HG03342 (cell line): Measurements from ENCODE around the gene C8A.

Experiments used
- ATAC-seq: cut with Tn5 transposase; IDR thresholded peaks from one replicate; pipeline ENCODE4 v1.9.1; 2021; ENCODE audit warnings: mild to moderate bottlenecking, moderate library complexity; ENCODE audit not compliant: unreplicated experiment

The C8A gene

DNA sequence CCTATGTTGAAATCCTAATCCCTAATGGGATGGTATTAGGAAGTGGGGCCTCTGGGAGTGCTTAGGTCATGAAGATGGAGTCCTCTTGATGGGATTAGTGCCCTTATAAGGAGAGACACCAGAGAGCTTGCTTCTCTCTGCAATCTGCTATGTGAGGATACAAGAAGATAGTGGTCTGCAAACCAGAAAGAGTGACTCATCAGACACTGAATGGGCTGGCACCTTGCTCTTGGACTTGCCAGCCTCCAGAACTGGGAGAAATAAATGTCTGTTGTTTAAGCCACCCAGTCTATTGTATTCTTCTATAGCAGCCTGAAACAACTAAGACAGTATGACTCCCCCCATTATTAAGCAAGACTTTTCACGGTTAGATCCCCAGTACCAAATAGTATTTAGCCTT, 67.9 kb downstream of the C8A start:
- no peak for ATAC-seq

GRCh38 chr1:56923201-56923600, 68.6 kb downstream of the C8A start:
- ATAC-seq: no peak

DNA sequence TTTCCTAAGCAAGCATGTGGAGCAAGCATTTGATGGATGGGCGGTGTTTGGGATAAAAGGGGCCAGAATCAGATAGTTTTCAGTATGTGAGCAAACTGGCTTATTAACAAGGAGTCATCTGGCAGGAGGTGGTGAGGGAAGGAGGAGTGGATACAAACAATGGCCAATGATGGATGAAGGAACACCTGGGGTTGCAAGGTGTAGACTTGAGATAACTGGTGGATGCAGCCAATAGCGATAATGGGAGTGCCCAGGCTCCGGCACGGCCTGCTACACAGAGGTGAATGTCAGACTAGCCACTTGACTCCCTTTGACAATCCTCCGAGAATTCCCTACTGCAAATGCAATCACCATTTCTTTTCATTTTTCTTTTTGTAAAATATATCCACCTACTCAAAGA, 69.5 kb downstream of the C8A start:
- ATAC-seq: no peak

GRCh38 chr1:56925193-56925592, 70.6 kb downstream of the C8A start:
- ATAC-seq: no peak

GRCh38 chr1:56927171-56927570, 72.6 kb downstream of the C8A start:
- no peak for ATAC-seq

GRCh38 chr1:56927986-56928385, 73.4 kb downstream of the C8A start:
- ATAC-seq: no peak

- ATAC-seq: no peak
Observed at GRCh38 chr1:56929492-56929891, 74.9 kb downstream of the C8A start.

DNA sequence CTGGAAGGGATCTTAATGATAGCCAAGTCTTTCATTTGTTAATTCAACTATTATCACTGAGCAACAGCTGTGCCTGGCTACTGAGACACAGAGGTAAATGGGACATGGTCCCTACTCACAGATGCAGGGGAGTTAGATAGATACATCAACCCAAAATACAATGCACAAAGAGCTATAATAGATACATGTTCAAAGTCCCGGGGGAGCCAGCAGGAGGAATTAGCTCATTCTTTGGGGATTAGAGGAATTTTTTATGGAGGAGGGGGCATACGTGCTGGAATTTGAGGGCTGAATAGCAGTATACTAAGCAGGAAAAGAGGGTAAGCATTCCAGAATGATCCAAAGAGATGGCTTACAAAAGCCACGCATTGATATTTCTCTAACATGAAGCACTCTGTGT, 76.6 kb downstream of the C8A start:
- ATAC-seq: no peak

- ATAC-seq: no peak
Observed at GRCh38 chr1:56931686-56932085, 77.1 kb downstream of the C8A start.

DNA sequence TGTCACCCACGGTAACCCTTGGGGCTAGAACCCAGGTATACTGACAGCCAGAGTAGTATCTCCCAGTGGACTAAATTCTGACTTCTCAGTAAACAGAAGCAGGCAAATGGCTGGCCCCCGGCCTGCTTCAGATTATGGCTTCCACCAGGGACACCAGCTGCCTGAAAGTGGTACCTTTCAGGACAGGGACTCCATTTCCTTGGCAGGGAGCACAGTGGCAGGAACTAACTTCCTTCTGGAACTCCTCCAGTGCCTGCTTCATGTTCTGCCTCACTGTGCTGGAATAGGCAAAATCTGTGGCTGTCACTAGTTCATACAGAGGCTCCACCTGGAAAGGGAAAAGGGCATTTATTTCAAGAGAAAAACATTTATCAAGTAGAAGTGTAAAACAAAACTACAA, 78.6 kb downstream of the C8A start:
- ATAC-seq: no peak

- no peak for ATAC-seq
Observed at GRCh38 chr1:56933606-56934005, 79.0 kb downstream of the C8A start.

DNA sequence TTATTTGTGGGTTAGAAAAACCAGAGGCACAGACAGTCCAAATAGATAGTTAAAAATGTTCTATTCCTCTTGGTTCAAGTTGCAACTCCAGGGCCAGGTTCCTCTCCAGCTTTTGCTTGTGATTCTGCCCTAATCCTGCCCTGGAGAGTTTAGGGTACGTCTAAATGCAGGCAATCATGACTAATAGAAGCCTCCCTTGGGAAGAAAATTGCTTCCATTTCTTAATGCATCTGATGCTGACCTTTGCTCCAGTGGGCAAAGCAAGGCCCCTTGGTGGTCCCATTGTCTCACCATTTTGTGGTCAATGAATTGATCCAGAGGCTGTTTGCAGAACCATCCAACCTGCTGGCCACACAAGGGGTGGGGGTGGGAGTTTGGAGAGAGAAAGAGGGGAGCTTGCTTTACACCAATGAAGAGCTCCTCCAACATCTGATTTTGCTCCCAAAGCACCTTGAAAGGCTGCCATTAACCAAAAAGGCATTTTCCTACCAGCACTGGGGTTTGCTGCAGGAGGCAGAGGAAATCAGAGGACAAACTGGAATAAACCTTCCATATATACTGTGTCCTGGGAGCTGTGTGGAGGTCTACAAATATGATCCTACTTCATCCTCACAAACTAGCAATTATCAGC, 79.9 kb downstream of the C8A start:
- ATAC-seq: no peak

DNA sequence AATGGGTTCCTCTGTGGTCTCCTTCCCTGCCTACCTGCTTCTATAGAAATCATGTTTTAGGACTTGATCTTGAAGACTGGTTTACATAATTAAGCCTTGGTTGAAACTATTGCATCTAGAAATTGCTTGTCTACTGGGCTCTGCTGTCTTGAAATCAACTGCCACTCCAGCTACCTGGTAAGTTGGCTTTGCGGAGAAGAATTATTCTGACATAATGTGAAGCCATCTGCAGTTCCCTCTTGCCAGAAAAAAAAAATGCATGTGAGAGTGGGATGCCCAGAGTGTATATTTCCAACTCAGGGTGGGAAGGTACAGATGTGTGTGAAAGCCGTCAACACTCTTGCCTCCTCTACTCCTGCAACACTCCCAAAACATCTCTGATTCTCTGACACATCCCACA, 84.0 kb downstream of the C8A start:
- no peak for ATAC-seq

DNA sequence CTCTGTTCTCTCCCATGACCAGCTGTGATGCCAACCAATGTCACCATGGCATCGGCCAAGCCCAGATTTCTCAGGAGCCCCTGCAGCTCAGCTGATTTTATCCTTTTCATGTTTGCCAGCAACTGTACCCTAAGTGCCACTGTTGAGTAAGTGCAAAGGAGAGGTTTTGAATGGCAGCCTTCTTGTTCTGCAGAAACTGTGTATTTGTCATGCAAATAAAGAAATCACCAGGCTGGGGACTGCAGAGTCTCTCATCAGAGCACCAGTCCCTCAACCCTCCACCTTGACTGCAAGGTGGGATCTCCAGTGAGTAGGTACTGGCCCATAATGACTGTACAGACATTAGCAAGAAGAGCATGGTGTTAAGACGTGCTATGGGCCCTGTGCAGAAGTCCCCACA, 84.6 kb downstream of the C8A start:
- no peak for ATAC-seq

- no peak for ATAC-seq
Observed at GRCh38 chr1:56940039-56940438, 85.4 kb downstream of the C8A start.

DNA sequence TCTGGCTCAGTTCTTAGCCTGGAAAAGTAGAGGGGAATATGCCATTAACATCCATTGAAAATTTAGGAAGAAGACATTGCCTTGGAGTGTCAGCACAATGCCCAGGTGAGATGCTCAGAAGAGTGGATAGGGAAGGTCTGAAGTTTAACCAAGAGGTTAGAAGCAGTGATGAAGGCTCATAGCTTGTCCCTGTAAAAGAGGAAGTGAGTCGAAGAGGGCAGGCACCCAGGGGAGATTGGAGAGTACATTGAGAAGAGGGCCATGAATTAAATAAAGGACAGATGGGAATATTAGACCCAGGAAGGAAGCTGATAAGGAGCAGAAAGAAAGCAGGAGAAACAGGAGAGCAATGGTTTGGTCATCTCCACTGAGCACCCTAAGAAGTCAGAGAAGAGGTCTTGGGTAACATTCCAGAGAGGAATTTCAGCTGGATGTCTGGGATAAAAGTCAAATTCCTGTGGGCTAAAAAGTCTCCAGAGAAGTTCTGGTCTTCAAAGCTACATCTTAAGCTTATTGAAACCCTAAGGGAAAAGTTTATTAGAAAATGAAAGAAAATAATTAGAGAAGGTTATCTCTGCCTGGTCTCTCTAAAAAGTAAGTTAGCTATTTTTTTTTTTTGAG, 93.9 kb downstream of the C8A start:
- ATAC-seq: no peak

GRCh38 chr1:56952501-56952900, 97.9 kb downstream of the C8A start:
- no peak for ATAC-seq

DNA sequence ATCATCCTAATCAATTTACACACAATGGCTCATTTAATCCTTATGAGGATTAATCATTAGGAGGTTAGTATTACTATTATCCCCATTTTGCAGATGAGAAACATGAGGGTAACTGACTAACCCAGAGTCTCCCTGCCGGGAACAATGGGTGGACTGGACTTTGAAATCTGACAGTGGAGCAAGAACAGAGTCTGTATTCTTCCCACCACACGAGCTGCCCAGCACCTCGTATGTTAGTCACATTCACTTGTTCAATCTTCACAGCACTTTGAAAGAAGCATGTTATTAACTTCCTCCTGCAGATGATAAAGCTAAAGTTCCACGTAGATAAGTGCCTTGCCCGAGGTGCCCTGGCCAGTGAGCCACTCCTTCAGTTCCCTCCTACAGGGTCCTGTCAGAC, 98.8 kb downstream of the C8A start:
- ATAC-seq: no peak

GRCh38 chr1:56954664-56955063, 100.1 kb downstream of the C8A start:
- ATAC-seq: no peak

GRCh38 chr1:56957931-56958330, 103.3 kb downstream of the C8A start:
- ATAC-seq: no peak

DNA sequence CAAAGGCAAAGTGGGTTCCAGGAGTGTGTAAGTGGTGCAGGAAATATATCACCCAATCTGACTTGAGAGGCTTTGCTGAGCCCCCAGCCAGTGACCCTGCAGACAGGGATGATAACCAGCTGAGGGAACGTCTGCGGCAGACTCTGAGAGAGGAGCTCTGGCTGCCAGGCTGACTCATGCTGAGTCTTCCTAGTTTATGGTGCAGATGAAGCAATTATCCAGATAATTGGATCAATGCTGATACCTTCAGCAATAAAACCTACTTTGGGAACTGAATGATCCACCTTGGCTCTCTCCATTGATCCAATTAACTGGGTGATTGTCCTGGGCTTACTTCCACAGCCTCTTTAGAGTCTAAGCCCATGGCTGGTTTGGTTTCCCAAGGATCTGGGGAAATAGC, 103.9 kb downstream of the C8A start:
- ATAC-seq: no peak

DNA sequence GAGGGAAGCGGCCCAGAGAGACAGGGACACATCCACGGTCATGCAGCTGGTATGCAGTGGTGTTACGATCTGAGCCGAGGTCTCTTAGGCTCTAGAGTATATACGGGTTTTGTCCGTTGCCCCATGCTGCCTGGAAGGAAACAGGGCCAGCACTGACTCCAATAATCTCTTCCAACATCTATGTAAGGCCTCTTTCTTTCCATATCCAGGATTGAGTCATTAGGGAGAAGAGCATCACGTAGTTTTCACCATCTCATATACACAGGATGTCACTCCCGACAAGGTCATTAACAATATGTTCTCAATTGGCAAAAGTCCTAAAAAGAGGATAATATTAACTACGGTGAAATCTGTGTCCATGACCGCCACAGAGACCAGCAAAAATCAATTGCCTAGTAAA, 106.8 kb downstream of the C8A start:
- no peak for ATAC-seq

DNA sequence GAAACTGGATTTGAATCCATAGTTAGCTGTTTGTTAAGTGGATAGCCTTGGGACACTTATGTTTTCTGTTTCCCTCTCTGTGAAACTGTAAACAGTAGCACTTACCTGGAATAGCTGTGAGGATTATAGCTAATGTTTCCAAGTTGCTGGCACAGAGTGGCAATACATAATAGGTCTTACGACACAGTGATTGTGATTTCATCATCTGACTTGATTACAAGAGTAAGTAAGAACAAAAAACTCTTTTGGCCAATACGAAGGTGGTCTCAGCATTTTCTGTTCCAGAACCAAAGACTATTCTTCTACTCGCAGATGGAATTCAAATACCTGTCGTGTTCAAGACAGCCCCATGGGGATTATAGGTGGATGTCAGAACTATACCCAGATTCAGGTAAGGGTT, 109.1 kb downstream of the C8A start:
- ATAC-seq: no peak
